HepG2 (cell line): ENCODE data around the gene CHN1. TPM values are rescaled to one million over a fixed set of nuclear protein-coding genes. Genes with fewer than 3 reads are reported as not detected.

ENCODE experiments used
- ATAC-seq: fragments of 200-7000 bp; cut with Tn5 transposase; 3 replicates; pipeline ENCODE4 v1.9.1; 2020; ENCODE audit warnings: mild to moderate bottlenecking, moderate library complexity
- BruUV-seq: library from RNA; stranded (reverse); fragments of 400-500 nt; replicated peaks from 2 replicates; lab custom pipeline; 2021; lab: Mats Ljungman, UMichigan
- CTCF ChIA-PET: fragments of 300-600 bp; formaldehyde crosslinking; extraction: SDS; loops from one replicate; lab custom pipeline; 2021; ENCODE audit warnings: low total read pairs, inconsistent platforms, low intra/inter-chr PET ratio; lab: Yijun Ruan, JAX
- POLR2A ChIA-PET: fragments of 350-600 bp; sonication (Branson Sonifier 250); formaldehyde crosslinking; loops from one replicate; lab custom pipeline; 2020; ENCODE audit warnings: antibody characterized with exemption, inconsistent platforms; lab: Yijun Ruan, JAX
- DNase-seq: peaks from one replicate; pipeline ENCODE4 v3.0.0-alpha.2; 2015; ENCODE audit warnings: low spot score
- FAIRE-seq: peaks from 3 replicates; lab custom pipeline; 2011; peaks lifted over from hg19 to GRCh38; lab: Jason Lieb, UNC
- H2AFZ ChIP-seq: one replicate; pipeline ENCODE4 v1.6.1; 2011; ENCODE audit warnings: low read length, inconsistent platforms
- H3K27ac ChIP-seq: fragments of 300-600 bp; 3 replicates; pipeline ENCODE4 v1.8.0; 2011; ENCODE audit warnings: mixed run types, mild to moderate bottlenecking, mixed read lengths, low read length, inconsistent platforms; ENCODE audit not compliant: insufficient read depth; ENCODE audit errors: extremely low read length
- H3K27me3 ChIP-seq, 2 experiments: fragments of 200-600 bp in 1 of 2; 2 replicates in 1 of 2; 3 replicates in 1 of 2; pipeline versions ENCODE4 v1.6.0 to v1.8.0; 2011; ENCODE audit warnings: low read length in 2 of 2, mild to moderate bottlenecking in 2 of 2, moderate library complexity in 2 of 2, inconsistent platforms in 1 of 2; ENCODE audit not compliant: insufficient read depth in 2 of 2, control insufficient read depth in 1 of 2
- H3K36me3 ChIP-seq, 2 experiments: fragments of 200-600 bp in 1 of 2; replicated peaks in 1 of 2; 2 replicates in 1 of 2; 3 replicates in 1 of 2; pipeline versions ENCODE4 v1.5.1 to v1.8.0; 2011; ENCODE audit warnings: low read length in 2 of 2, inconsistent platforms in 1 of 2; ENCODE audit not compliant: insufficient read depth in 2 of 2, control insufficient read depth in 1 of 2
- H3K4me1 ChIP-seq: 2 replicates; pipeline ENCODE4 v1.5.1; 2012; ENCODE audit warnings: low read length, inconsistent platforms; ENCODE audit not compliant: insufficient read depth
- H3K4me2 ChIP-seq: 2 replicates; pipeline ENCODE4 v1.6.0; 2011; ENCODE audit warnings: low read depth, low read length, inconsistent platforms
- H3K4me3 ChIP-seq, 3 experiments: fragments of 200-600 bp in 1 of 3; sonication (generic), shearing (Covaris generic) in 1 of 3; replicated peaks in 1 of 3; 2 replicates each; pipeline ENCODE4 v1.5.1; 2011 to 2016; ENCODE audit warnings: low read length in 3 of 3, inconsistent platforms in 2 of 3, low read depth in 2 of 3, mild to moderate bottlenecking in 2 of 3, control low read depth in 1 of 3, mixed read lengths in 1 of 3; ENCODE audit not compliant: insufficient read depth in 1 of 3
- H3K79me2 ChIP-seq: one replicate; pipeline ENCODE4 v1.6.1; 2011; ENCODE audit warnings: low read length, inconsistent platforms; ENCODE audit not compliant: insufficient read depth
- H3K9ac ChIP-seq: 2 replicates; pipeline ENCODE4 v1.6.0; 2011; ENCODE audit warnings: mild to moderate bottlenecking, low read depth, low read length, inconsistent platforms; ENCODE audit not compliant: insufficient read depth
- H3K9me3 ChIP-seq: 2 replicates; pipeline ENCODE4 v1.5.1; 2012; ENCODE audit warnings: mild to moderate bottlenecking, low read length
- H4K20me1 ChIP-seq: 2 replicates; pipeline ENCODE4 v1.6.0; 2011; ENCODE audit warnings: inconsistent platforms, mild to moderate bottlenecking, low read length, moderate library complexity; ENCODE audit not compliant: insufficient read depth
- ARID2 ChIP-seq: sonication (generic); formaldehyde crosslinking; IDR thresholded peaks from 2 replicates; pipeline ENCODE4 v1.8.1; 2022; ENCODE audit warnings: mild to moderate bottlenecking, missing genetic modification reagents, borderline replicate concordance
- CCAR2 ChIP-seq: fragments of 200-400 bp; formaldehyde crosslinking; optimal IDR thresholded peaks from 2 replicates; pipeline ENCODE3; 2018; ENCODE audit warnings: low read depth, mild to moderate bottlenecking, low read length, moderate library complexity
- ETV5 ChIP-seq: IDR thresholded peaks from 2 replicates; pipeline ENCODE4 v1.6.1; 2018; ENCODE audit warnings: missing biosample characterization, missing genetic modification reagents, inconsistent platforms, borderline replicate concordance
- KDM2A ChIP-seq: sonication (generic); formaldehyde crosslinking; IDR thresholded peaks from 2 replicates; pipeline ENCODE4 v1.4.0; 2020; ENCODE audit warnings: low read depth, missing genetic modification reagents, borderline replicate concordance
- NFE2 ChIP-seq: sonication (generic); formaldehyde crosslinking; IDR thresholded peaks from 2 replicates; pipeline ENCODE4 v1.4.0; 2020; ENCODE audit warnings: missing genetic modification reagents
- SIN3B ChIP-seq: fragments of 150-350 bp; IDR thresholded peaks from 2 replicates; pipeline ENCODE4 v1.6.1; 2014; ENCODE audit warnings: low read length
- STAG1 ChIP-seq: sonication (generic); formaldehyde crosslinking; IDR thresholded peaks from 2 replicates; pipeline ENCODE4 v1.4.0; 2020; ENCODE audit warnings: missing genetic modification reagents
- TOPORS ChIP-seq: sonication (generic); formaldehyde crosslinking; IDR thresholded peaks from 2 replicates; pipeline ENCODE4 v1.8.0; 2023; ENCODE audit warnings: mild to moderate bottlenecking, missing genetic modification reagents
- ZMYM2 ChIP-seq: sonication (generic); formaldehyde crosslinking; IDR thresholded peaks from 2 replicates; pipeline ENCODE4 v1.8.0; 2022; ENCODE audit warnings: mild to moderate bottlenecking, missing genetic modification reagents
- ZNF691 ChIP-seq: sonication (generic); formaldehyde crosslinking; IDR thresholded peaks from 2 replicates; pipeline ENCODE4 v1.4.0; 2020; ENCODE audit warnings: missing genetic modification reagents, low read depth, mild to moderate bottlenecking, borderline replicate concordance
- ZNF782 ChIP-seq: sonication (generic); formaldehyde crosslinking; IDR thresholded peaks from 2 replicates; pipeline ENCODE4 v1.4.0; 2020; ENCODE audit warnings: missing genetic modification reagents, mild to moderate bottlenecking, borderline replicate concordance
- ZNF883 ChIP-seq: sonication (generic); formaldehyde crosslinking; IDR thresholded peaks from 2 replicates; pipeline ENCODE4 v1.5.1; 2020; ENCODE audit warnings: mild to moderate bottlenecking, missing genetic modification reagents; ENCODE audit errors: not compliant biosample characterization
- ZSCAN21 ChIP-seq: sonication (generic); formaldehyde crosslinking; IDR thresholded peaks from 2 replicates; pipeline ENCODE4 v1.8.0; 2022; ENCODE audit warnings: mild to moderate bottlenecking, missing genetic modification reagents, moderate library complexity, borderline replicate concordance
- WGBS: methylation state at CpG from one replicate; pipeline ENCODE4 v1.1.6; 2017; ENCODE audit warnings: low lambda C conversion rate; 5-methylcytosine and 5-hydroxymethylcytosine counted together
- in situ Hi-C: cut with HindIII; loops from 2 replicates; pipeline ENCODE4 v1.10.0; 2017; ENCODE audit warnings: low pct_unique_long_range_greater_than_20kb; ENCODE audit not compliant: extremely low pct_ligation_motif_present
- intact Hi-C: fragments of 100-400 bp; cut with micrococcal nuclease; formaldehyde crosslinking; loops from one replicate; pipeline ENCODE4 v1.10.0; 2022; ENCODE audit not compliant: unreplicated experiment
- polyA plus RNA-seq, 8 experiments: library from polyadenylated mRNA; depleted of rRNA in 3 of 8; stranded (reverse) in 7 of 8; unstranded in 1 of 8; fragments of >200 nt; fragmentation: Illumina TruSeq in 4 of 8; extraction: Trizol in 4 of 8; gene quantifications; 2 replicates each; pipeline versions ENCODE4 v1.2.1 to v1.2.3, GENCODE V29; 2011 to 2016; ENCODE audit warnings: low read depth in 4 of 8, missing spikeins in 1 of 8, mixed read lengths in 1 of 8; ENCODE audit not compliant: insufficient read depth in 1 of 8
- total RNA-seq, 5 experiments: library from RNA; depleted of rRNA; stranded (reverse); fragments of >200 nt; fragmentation: Illumina TruSeq; extraction: Trizol; gene quantifications; 2 replicates each; pipeline ENCODE4 v1.2.3, GENCODE V29; 2016; ENCODE audit warnings: low read depth in 1 of 5
- TF ChIP-seq, protein P1 (sequence below): IDR thresholded peaks from 2 replicates; pipeline ENCODE4 v1.6.1; 2018; ENCODE audit warnings: missing genetic modification reagents, mild to moderate bottlenecking, missing compliant biosample characterization
- TF ChIP-seq, protein P2 (sequence below): sonication (generic); formaldehyde crosslinking; IDR thresholded peaks from 2 replicates; pipeline ENCODE4 v1.4.0; 2020; ENCODE audit warnings: missing genetic modification reagents

CHN1 gene
- total and polyA plus RNA-seq, 2 of the 13 experiments (the other 11 are each of a cell fraction or from before 2014, with no cell fraction given): 2.8 to 3.5 TPM

GRCh38 chr2:174827371-174828369 lies 177.5 kb downstream of the CHN1 start:
- ATAC-seq (no peak), DNase-seq (no peak), FAIRE-seq (no peak)
- CTCF ChIA-PET: no interaction called here
- Histone ChIP-seq H3K27ac (no peak overlapping the region), H3K9ac (no peak overlapping the region), H4K20me1 (no peaks in the 10 kb centered on the region), H3K27me3 (peaks cover 0 to 3% of the 10 kb centered on the region in 2 experiments; a peak in 1 of 5 replicates), H3K36me3 (no peaks in the 10 kb centered on the region), H3K4me1 (no peaks in the 10 kb centered on the region), H3K4me2 (no peak overlapping the region), H2AFZ (no peak overlapping the region), H3K9me3 (no peaks in the 10 kb centered on the region), H3K4me3 (no peak overlapping the region), H3K79me2 (no peaks in the 10 kb centered on the region)
- POLR2A ChIA-PET: no interaction called here
- in situ Hi-C loops: no loop called here
- 15% methylated on average over 9 of the region's 9 CpGs for WGBS
- TF ChIP-seq ZNF691 (CRISPR knock-in tag): no peak
- TF ChIP-seq, protein P1, sequence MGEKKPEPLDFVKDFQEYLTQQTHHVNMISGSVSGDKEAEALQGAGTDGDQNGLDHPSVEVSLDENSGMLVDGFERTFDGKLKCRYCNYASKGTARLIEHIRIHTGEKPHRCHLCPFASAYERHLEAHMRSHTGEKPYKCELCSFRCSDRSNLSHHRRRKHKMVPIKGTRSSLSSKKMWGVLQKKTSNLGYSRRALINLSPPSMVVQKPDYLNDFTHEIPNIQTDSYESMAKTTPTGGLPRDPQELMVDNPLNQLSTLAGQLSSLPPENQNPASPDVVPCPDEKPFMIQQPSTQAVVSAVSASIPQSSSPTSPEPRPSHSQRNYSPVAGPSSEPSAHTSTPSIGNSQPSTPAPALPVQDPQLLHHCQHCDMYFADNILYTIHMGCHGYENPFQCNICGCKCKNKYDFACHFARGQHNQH (CRISPR knock-in tag): no peak
- TF ChIP-seq, protein P2, sequence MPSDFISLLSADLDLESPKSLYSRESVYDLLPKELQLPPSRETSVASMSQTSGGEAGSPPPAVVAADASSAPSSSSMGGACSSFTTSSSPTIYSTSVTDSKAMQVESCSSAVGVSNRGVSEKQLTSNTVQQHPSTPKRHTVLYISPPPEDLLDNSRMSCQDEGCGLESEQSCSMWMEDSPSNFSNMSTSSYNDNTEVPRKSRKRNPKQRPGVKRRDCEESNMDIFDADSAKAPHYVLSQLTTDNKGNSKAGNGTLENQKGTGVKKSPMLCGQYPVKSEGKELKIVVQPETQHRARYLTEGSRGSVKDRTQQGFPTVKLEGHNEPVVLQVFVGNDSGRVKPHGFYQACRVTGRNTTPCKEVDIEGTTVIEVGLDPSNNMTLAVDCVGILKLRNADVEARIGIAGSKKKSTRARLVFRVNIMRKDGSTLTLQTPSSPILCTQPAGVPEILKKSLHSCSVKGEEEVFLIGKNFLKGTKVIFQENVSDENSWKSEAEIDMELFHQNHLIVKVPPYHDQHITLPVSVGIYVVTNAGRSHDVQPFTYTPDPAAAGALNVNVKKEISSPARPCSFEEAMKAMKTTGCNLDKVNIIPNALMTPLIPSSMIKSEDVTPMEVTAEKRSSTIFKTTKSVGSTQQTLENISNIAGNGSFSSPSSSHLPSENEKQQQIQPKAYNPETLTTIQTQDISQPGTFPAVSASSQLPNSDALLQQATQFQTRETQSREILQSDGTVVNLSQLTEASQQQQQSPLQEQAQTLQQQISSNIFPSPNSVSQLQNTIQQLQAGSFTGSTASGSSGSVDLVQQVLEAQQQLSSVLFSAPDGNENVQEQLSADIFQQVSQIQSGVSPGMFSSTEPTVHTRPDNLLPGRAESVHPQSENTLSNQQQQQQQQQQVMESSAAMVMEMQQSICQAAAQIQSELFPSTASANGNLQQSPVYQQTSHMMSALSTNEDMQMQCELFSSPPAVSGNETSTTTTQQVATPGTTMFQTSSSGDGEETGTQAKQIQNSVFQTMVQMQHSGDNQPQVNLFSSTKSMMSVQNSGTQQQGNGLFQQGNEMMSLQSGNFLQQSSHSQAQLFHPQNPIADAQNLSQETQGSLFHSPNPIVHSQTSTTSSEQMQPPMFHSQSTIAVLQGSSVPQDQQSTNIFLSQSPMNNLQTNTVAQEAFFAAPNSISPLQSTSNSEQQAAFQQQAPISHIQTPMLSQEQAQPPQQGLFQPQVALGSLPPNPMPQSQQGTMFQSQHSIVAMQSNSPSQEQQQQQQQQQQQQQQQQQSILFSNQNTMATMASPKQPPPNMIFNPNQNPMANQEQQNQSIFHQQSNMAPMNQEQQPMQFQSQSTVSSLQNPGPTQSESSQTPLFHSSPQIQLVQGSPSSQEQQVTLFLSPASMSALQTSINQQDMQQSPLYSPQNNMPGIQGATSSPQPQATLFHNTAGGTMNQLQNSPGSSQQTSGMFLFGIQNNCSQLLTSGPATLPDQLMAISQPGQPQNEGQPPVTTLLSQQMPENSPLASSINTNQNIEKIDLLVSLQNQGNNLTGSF (CRISPR knock-in tag): no peak
- no peak for TF ChIP-seq ZNF883
- TF ChIP-seq SIN3B: no peak
- TF ChIP-seq ZSCAN21 (CRISPR knock-in tag): no peak
- TF ChIP-seq ETV5 (CRISPR knock-in tag): no peak
- TF ChIP-seq TOPORS (CRISPR knock-in tag): no peak
- TF ChIP-seq STAG1 (CRISPR knock-in tag): no peak
- no peak for TF ChIP-seq CCAR2
- no peak for TF ChIP-seq KDM2A
- no peak for TF ChIP-seq ARID2 (CRISPR knock-in tag)
- no peak for TF ChIP-seq NFE2 (CRISPR knock-in tag)
- TF ChIP-seq ZMYM2: no peak
- TF ChIP-seq ZNF782 (CRISPR knock-in tag): no peak
- no TSS peak for BruUV-seq
- intact Hi-C loops: no loop called here
